Thoracic aorta (tissue), 2 donors: ENCODE data around the gene MOB1A. TPM values are rescaled to one million over a fixed set of nuclear protein-coding genes. Genes with fewer than 3 reads are reported as not detected.
"Not testable (repeated sequence)": the region's sequence is repeated elsewhere in the genome, so short reads cannot be mapped to it uniquely, and the experiment has no call there.

Experiments used
- ATAC-seq: fragments of 150-250 bp; one replicate; pipeline ENCODE4 v1.8.0; 2017; ENCODE audit warnings: low read depth; ENCODE audit not compliant: insufficient number of reproducible peaks, low FRiP score
- DNase-seq: peaks from one replicate; pipeline ENCODE4 v3.0.0-alpha.2; 2020; ENCODE audit warnings: low spot score
- H3K27ac ChIP-seq, 2 donors: fragments of 200-600 bp; sonication (generic); 1 replicate in 1 of 2; 2 replicates in 1 of 2; pipeline ENCODE4 v1.5.1; 2016; ENCODE audit warnings: mild to moderate bottlenecking in 2 of 2, moderate library complexity in 2 of 2
- H3K27me3 ChIP-seq: fragments of 200-600 bp; sonication (generic); replicated peaks from 2 replicates; pipeline ENCODE4 v1.6.0; 2016; ENCODE audit warnings: mild to moderate bottlenecking; ENCODE audit not compliant: insufficient read depth
- H3K36me3 ChIP-seq: fragments of 200-600 bp; sonication (generic); one replicate; pipeline ENCODE4 v1.5.1; 2016
- H3K4me1 ChIP-seq, 2 donors: fragments of 200-600 bp; sonication (generic); 1 replicate in 1 of 2; 2 replicates in 1 of 2; pipeline versions ENCODE4 v1.5.1 to v1.6.0; 2016; ENCODE audit warnings: low read depth in 2 of 2, mild to moderate bottlenecking in 1 of 2; ENCODE audit not compliant: control insufficient read depth in 1 of 2
- H3K4me3 ChIP-seq: fragments of 200-600 bp; sonication (generic); 2 replicates; pipeline ENCODE4 v1.5.1; 2016; ENCODE audit warnings: mild to moderate bottlenecking
- H3K9me3 ChIP-seq: fragments of 200-600 bp; sonication (generic); 2 replicates; pipeline ENCODE4 v1.5.1; 2016
- CTCF ChIP-seq: fragments of 200-600 bp; sonication (generic); IDR thresholded peaks from one replicate; pipeline ENCODE4 v1.5.1; 2019; ENCODE audit warnings: antibody characterized with exemption
- total RNA-seq, 2 donors: library from RNA; depleted of rRNA; stranded (reverse); fragments of >200 nt; gene quantifications; one replicate each; pipeline versions ENCODE4 v1.1.0 to v1.2.3, GENCODE V29; 2016

MOB1A gene
- total RNA-seq, 2 donors from 2014 or later = 97.0 to 107 TPM

- Histone ChIP-seq H3K36me3 (peaks cover 5% of the 10 kb centered on the region), H3K27me3 (no peaks in the 10 kb centered on the region), H3K9me3 (no peaks in the 10 kb centered on the region), H3K4me3 (no peak overlapping the region), H3K4me1 (no peaks in the 10 kb centered on the region), H3K27ac (no peak overlapping the region)
- DNase-seq = no peak
- ATAC-seq = no peak
- no peak for TF ChIP-seq CTCF
These were observed 46.8 kb downstream of the MOB1A start for GRCh38 chr2:74131901-74132300.

- Histone ChIP-seq H3K27me3 (no peaks in the 10 kb centered on the region), H3K4me3 (no peak overlapping the region), H3K9me3 (no peaks in the 10 kb centered on the region), H3K4me1 (no peaks in the 10 kb centered on the region), H3K27ac (no peak overlapping the region), H3K36me3 (peaks cover 5% of the 10 kb centered on the region)
- no peak for TF ChIP-seq CTCF
- no peak for DNase-seq
- no peak for ATAC-seq
These were observed 48.3 kb downstream of the MOB1A start for GRCh38 chr2:74130211-74130995.

- H3K27me3 ChIP-seq = no peaks in the 10 kb centered on the region
- H3K4me1 ChIP-seq = no peaks in the 10 kb centered on the region
- no peak overlapping the region for H3K4me3 ChIP-seq
- H3K9me3 ChIP-seq = no peaks in the 10 kb centered on the region
- H3K27ac ChIP-seq = no peak overlapping the region
- DNase-seq = no peak
- TF ChIP-seq CTCF = no peak
- no peaks in the 10 kb centered on the region for H3K36me3 ChIP-seq
- no peak for ATAC-seq
These were observed 50.5 kb downstream of the MOB1A start for GRCh38 chr2:74128206-74128605.

GRCh38 chr2:74123955-74124354, 54.7 kb downstream of the MOB1A start:
- ATAC-seq, H3K9me3 ChIP-seq: not testable (repeated sequence)

GRCh38 chr2:74121846-74122245, 56.8 kb downstream of the MOB1A start:
- not testable (repeated sequence) for H3K4me3 ChIP-seq, H3K9me3 ChIP-seq, DNase-seq, ATAC-seq, H3K27me3 ChIP-seq, H3K27ac ChIP-seq, H3K36me3 ChIP-seq, H3K4me1 ChIP-seq

More at GRCh38 chr2:74123955-74124354, 54.7 kb downstream of the MOB1A start:
- not testable (repeated sequence) for H3K27me3 ChIP-seq, H3K4me1 ChIP-seq, DNase-seq, H3K4me3 ChIP-seq, H3K27ac ChIP-seq, H3K36me3 ChIP-seq

GRCh38 chr2:74119912-74120825, 58.5 kb downstream of the MOB1A start:
- Histone ChIP-seq H3K4me1 (peaks cover 0 to 5% of the 10 kb centered on the region in 2 donors), H3K27me3 (no peaks in the 10 kb centered on the region), H3K36me3 (no peaks in the 10 kb centered on the region), H3K9me3 (peaks cover 3% of the 10 kb centered on the region), H3K4me3 (peak overlapping the region; percentile 96), H3K27ac (peak overlapping the region; percentile 94)
- DNase-seq (peak; percentile 51), ATAC-seq (peak; percentile 92)
- peak; percentile 47 for TF ChIP-seq CTCF
